DMS153 (cell line): ENCODE results near the gene HYAL1.
"Not testable (repeated sequence)": the region's sequence is repeated elsewhere in the genome, so short reads cannot be mapped to it uniquely, and the experiment has no call there.

Experiments
- DNase-seq: peaks from one replicate; lab custom pipeline; 2025; lab: John Stamatoyannopoulos, UW

HYAL1 gene

DNA sequence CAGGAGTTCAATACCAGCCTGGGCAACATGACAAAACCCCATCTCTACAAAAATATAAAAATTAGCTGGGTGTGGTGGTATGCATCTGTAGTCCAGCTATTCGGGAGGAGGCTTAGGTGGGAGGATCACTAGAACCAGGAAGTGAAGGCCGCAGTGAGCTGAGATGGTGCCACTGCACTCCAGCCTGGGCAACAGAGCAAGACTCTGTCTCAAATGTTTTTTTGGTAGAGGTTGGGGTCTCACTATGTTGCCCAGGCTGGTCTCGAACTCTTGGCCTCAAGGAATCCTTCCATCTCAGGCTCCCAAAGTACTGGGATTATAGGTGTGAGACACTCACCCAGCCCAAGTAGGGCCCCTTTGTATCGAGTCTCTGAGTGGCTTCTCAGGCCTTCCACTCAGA, 9.3 kb downstream of the HYAL1 start:
- no peak for DNase-seq

DNA sequence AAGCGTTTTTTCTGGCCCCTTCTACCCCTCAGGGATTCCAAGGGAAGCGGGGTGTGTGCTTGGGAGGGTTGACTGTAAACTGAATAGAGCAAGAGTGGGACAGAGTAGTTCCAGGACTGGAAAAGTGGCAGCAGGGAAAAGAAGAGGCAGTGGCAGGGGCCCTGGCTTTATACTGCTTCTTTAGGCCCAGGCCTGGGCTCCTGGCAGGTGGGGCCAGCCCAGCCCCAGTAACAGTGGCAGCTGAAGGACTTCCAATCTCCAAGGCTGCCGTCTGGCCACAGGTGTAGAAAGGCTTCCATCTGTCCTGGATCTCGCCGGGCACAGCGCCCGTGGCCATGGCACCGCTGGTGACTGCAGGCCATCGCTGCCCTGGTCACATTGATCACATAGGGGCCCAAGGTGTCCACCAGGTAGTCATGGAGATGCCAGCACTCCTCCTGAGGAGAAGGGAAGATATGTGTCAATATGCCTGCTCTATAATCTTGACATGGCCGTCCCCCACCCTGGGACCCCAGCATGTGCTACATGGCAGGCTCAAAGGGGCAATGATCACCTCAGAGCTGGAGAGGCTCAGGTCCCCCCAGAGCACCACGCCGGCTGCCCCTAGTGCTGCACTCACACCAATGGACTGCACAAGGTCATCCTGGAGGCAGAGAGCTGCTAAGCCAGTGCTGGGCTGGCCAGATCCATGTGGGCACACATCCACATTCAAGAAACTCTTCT, 10.1 kb downstream of the HYAL1 start:
- no peak for DNase-seq

DNA sequence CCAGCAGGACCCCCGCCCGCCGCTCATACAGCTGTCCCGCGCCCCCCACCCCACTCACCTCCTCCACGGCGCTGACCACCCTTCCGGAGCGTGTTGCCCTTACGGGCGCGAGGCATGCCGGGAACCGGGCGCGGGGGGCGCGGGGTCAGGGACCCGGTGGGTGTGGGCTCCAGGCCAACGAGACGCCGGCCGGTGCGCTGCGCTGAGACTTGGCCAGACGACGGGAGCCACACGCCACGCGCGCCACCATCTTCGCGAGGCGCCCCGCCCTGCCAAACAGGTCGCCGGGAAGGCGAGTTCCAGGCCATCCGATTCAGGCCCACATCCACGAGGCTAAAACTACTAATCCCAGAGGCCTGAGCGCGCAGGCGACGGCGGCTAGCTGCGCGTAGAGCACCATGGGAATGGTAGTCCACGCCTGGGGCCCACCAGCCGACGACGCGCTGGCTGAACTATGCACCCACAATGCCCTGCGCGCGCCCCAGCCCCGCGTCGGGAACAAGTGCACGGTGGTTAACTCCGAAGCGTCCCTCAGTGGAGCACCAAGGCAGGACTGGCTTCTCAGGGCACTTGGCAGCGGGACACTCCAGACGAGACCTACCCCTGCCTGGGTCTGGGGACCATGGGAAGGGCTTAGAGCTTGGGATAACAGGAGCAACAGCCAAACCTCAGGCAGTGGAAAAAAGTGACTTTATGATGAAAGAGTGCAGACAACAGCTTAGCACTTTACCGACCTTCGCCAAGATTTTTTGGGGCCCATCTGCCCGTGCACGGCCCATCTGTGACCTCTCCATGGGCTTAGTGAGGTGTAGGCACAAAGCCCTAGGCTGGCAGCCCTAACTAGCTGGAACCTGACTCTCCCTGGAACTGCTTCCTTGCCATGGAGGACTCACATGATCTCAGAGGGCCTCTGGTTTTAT, 11.0 kb downstream of the HYAL1 start, which contains the start of gene IFRD2:
IFRD2 (minus strand) TSS at position 271 of the 920 bp plus-strand sequence; CDS start at position 116, 155 bp downstream.
- DNase-seq, result peak; percentile 86

GRCh38 chr3:50290161-50290641, 13.2 kb downstream of the HYAL1 start:
- no peak for DNase-seq

DNA sequence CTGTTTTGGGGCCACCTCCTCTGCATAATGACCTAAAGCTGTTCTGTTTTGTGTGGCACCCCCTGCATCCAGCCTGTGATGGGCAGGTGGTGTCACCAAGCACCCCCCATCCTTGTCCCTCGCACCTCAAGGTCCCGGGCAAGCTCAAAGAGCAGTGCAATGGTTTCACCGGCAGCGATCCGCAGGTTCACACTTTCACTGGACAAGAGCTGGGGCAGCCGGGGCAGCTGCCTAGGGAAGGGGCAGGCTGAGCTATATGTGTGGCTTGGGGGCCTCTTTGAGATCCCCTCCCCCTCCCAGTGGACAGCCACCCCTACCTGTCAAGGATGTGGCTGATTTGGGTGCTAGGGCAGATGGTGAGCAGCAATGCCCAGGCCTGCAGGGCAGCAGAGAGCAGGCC, 14.2 kb downstream of the HYAL1 start:
- DNase-seq, result no peak

DNA sequence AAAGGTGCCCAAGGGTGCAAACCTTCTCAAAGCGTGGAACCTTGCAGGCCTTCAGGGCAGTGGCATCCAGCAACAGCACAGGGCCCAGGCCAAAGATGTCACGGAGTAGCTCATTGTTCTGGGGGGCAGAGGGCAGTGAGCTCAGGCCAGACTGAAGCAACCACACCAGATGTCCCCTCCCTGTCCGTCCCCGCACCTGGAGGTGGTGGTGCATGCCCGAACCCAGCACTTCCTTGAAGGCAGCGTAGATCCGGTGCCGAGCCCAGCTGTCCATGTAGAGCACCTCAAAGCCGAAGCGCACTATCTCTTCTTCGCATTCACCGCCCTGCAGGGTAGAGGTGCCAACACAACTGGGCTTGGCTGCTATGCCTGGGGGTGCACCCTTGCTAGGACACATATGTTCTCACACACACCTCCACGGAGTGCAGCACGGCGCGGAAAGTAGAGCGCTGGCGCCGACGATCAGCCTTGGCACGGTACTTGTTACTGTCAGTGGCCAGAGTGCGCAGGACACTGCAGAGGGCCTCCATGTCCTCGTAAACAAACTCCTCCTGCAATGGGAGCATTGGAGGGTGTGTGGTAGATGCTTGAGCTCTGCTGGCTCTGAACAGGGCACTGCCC, 14.9 kb downstream of the HYAL1 start:
- no peak for DNase-seq

- no peak for DNase-seq
These were observed 16.1 kb downstream of the HYAL1 start for GRCh38 chr3:50287262-50287661.

DNA sequence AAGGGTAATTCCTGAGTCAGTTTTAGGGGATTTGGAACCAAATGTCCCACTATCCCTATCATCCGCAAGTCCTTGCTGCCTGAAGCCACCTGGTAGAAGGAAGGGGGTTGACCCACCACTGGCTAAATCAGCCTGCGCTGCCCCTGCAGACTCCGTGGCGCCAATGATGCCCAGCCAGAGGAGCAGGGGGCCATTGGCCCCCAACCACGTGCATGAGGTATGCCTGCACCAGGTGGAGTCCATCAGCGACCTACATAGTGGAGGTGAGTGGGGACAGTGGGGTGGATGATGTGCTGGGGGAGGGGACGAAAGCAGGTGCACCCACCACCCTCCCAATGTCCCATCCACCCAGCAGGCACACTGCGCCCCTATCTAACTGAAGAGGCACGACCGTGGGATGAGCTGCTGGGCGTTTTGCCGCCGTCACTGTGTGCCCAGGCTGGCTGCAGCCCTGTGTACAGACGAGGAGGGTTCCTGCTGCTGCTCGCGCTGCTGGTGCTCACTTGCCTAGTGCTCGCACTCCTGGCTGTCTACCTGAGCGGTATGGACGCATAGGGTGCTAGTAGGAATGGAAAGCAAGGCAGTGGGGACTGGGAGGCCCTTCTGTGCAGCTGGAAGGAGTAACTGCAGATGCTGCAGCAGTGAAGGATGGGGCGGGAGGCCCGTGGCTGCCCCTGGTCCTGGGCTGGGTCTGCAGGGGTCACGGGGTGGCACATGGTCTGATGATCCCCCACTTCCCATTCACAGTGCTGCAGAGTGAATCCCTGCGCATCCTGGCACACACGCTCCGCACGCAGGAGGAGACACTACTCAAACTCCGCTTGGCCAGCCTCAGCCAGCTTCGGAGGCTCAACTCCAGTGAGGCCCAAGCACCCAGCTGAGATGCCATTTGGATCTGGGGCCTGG, 16.8 kb downstream of the HYAL1 start:
- DNase-seq, result no peak

GRCh38 chr3:50284121-50284520, 19.3 kb downstream of the HYAL1 start:
- DNase-seq, result not testable (repeated sequence)

DNA sequence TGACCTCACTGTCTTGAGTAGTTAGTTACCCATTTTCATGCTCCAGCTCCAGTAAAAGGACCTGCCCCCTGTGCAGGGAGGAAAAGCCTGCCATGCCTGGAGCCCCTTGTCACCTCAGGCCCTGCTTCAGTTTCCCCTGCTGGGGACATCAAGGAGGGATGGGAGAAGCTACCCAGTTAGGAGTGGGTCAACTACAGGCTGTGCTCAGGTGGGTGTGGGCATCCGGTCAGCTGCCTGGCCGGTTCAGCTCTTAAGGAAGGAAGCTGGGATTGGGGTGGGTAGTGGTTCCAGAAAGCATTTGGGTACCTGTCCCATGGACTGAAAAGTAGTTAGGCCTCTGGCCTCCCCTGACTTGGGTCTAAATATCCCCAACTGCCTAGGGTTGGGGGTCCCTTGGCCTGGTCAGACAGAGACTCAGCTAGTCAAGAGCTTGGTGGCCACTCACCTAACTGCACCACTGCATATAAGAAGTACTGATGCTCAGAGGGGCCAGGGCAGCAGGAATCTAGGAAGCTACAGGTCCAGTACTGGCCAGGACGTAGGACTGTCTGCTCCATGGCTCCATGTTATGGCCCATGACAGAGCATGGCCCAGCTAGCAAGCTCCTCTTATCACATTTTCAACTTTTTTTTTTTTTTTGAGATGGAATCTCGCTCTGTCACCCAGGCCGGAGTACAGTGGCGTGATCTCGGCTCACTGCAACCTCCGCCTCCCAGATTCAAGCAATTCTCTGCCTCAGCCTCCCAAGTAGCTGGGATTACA, 23.9 kb downstream of the HYAL1 start:
- no peak for DNase-seq

GRCh38 chr3:50278880-50279224, 24.5 kb downstream of the HYAL1 start, which contains the start of gene LSMEM2:
Gene LSMEM2 (plus strand): TSS chr3:50279087. CDS start chr3:50279114, 27 bp downstream.
- DNase-seq, result no peak

DNA sequence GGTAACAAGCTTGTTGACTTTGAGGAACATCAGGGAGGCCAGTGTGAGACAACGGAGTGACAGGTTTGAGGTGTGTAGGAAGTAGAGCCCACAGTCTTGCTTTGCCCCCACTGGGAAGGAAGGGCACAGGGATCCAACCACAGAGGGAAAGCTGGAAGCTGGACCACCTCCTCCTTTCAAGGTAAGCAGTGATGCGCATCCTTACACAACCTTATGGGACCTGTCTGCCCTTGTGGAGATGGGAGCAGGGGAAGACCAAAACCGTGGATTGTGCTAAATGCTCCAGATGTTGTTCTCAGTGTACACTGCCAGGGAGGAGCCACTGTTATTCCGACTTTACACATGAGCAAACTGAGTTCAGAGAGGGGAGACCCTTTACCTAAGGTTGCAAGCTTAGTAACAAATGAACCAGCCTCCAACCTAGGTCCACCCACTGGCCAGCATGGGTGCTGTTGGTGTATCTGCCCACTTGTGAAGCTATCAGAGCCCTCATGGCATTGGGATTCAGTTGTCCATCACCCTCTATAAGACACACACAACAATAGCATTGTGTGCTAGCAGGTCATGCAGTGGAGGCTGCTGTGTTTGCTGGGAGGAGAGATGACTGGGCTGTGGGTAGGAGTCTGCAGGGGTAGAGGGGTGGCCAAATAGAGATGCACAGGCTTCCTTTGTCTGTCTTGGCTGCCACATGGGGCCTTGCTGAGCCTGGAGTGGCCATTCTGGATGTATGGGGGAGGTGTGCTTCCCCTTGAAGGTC, 25.1 kb downstream of the HYAL1 start:
- no peak for DNase-seq

- no peak for DNase-seq
These were observed 26.6 kb downstream of the HYAL1 start for GRCh38 chr3:50276762-50277101.

GRCh38 chr3:50275996-50276761, 27.2 kb downstream of the HYAL1 start:
- DNase-seq, result no peak

- DNase-seq, result no peak
These were observed 28.0 kb downstream of the HYAL1 start for GRCh38 chr3:50275141-50275995.

GRCh38 chr3:50274371-50275104, 28.8 kb downstream of the HYAL1 start:
- peak; percentile 20 for DNase-seq

DNA sequence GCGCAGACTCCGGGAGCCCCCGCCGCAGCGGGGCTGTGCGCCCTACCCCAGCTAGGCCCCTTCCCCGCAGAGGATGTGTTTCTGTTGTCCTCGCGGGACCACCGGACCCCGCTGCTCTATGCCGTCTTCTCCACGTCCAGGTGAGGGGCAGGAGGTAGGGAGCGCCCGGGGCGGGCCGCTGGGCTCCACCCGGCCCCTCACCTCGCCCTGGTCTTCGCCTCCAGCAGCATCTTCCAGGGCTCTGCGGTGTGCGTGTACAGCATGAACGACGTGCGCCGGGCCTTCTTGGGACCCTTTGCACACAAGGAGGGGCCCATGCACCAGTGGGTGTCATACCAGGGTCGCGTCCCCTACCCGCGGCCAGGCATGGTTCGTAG, 29.7 kb downstream of the HYAL1 start:
- no peak for DNase-seq
